Measurements from ENCODE around the gene USP47. TPM values are rescaled to one million over a fixed set of nuclear protein-coding genes. Genes with fewer than 3 reads are reported as not detected.
A peak's percentile ranks its signal among the peaks of the same experiment; 100 is the strongest.

The USP47 gene
- total and polyA plus RNA-seq, 2 of the 8 experiments (the other 6 are each of a cell fraction or from before 2014, with no cell fraction given) = 4.2 to 21.3 TPM

- no peaks in the 10 kb centered on the region for H3K79me2 ChIP-seq (ENCODE audit: control insufficient read depth in 1 of 2, insufficient read depth in 2 of 2, low read length in 2 of 2)
- H3K36me3 ChIP-seq (ENCODE audit: control insufficient read depth in 2 of 4, insufficient read depth in 4 of 4, low read length in 3 of 4) = no peaks in the 10 kb centered on the region
- TF ChIP-seq ASH2L (IDR thresholded peaks at IDR 0.05; ENCODE audit: low read length) = no peak
- no peak for TF ChIP-seq BACH1 (IDR thresholded peaks at IDR 0.05; ENCODE audit: low read length)
- TF ChIP-seq EZH2 (IDR thresholded peaks at IDR 0.05; ENCODE audit: low read depth, low read length, severe bottlenecking) = no peak
- TF ChIP-seq SIX5 (IDR thresholded peaks at IDR 0.05; ENCODE audit: low read depth, low read length) = no peak
- TF ChIP-seq ZNF274 (IDR thresholded peaks at IDR 0.05; ENCODE audit: borderline replicate concordance, extremely low read depth, low read length) = no peak
- no peak for TF ChIP-seq CHD2 (IDR thresholded peaks at IDR 0.05; ENCODE audit: low read length)
- H3K4me2 ChIP-seq (ENCODE audit: insufficient read depth in 1 of 2, low read depth in 2 of 2, low read length in 2 of 2) = no peak overlapping the region
- peaks cover 0 to 3% (median 2%) of the 10 kb centered on the region in 4 experiments; a peak in 2 of 7 replicates for H3K4me1 ChIP-seq (replicated peaks in 1 of 4; ENCODE audit: control insufficient read depth in 3 of 4, insufficient read depth in 4 of 4, low read length in 3 of 4)
- H3K56ac ChIP-seq (replicated peaks; ENCODE audit: insufficient read length, low read depth, low read length) = no peak overlapping the region
- no peak overlapping the region for H4K91ac ChIP-seq (replicated peaks; ENCODE audit: insufficient read length, low read length)
- H4K5ac ChIP-seq (ENCODE audit: insufficient read length, low read depth, low read length) = no peak overlapping the region
- H2BK15ac ChIP-seq (ENCODE audit: low read length) = no peak overlapping the region
- H3K23me2 ChIP-seq (ENCODE audit: low read depth, low read length) = no peaks in the 10 kb centered on the region
- no peak overlapping the region for H3K4ac ChIP-seq (replicated peaks; ENCODE audit: insufficient read length, low read depth, low read length)
- H3K9me3 ChIP-seq (ENCODE audit: insufficient read depth in 2 of 2, low read depth in 1 of 2, low read length in 1 of 2) = no peaks in the 10 kb centered on the region
- no peaks in the 10 kb centered on the region for H3K79me1 ChIP-seq (ENCODE audit: low read depth, low read length)
- WGBS, 2 experiments (ENCODE audit: extremely low coverage in 1 of 2, insufficient coverage in 1 of 2, insufficient read length in 1 of 2, insufficient replicate concordance in 2 of 2, low coverage in 1 of 2, low lambda C conversion rate in 2 of 2, missing lambda C conversion rate in 1 of 2) = 93% methylated on average over 4 of the region's 4 CpGs; no CpG with 5 or more reads in 1 of the 2 experiments
- no peak overlapping the region for H2BK5ac ChIP-seq (ENCODE audit: low read depth, low read length)
- no peak overlapping the region for H3K9ac ChIP-seq (replicated peaks in 1 of 4; ENCODE audit: extremely low read depth in 1 of 4, low read depth in 3 of 4, low read length in 3 of 4)
- no peak overlapping the region for H2AFZ ChIP-seq (ENCODE audit: low read length)
- no peak overlapping the region for H2BK20ac ChIP-seq (ENCODE audit: low read length)
- H3K23ac ChIP-seq (ENCODE audit: insufficient read length) = no peak overlapping the region
- H2AK5ac ChIP-seq (ENCODE audit: low read depth, low read length) = no peak overlapping the region
- H2BK12ac ChIP-seq (ENCODE audit: low read depth, low read length) = no peak overlapping the region
- CTCF ChIA-PET (ENCODE audit: partially characterized antibody) = interaction anchor here (0.6 to 2.6 kb wide), 4 partner anchors 9 to 627 kb away, joined by 3 to 10 read pairs (median 3); no protein-coding TSS in a partner anchor
- no peak overlapping the region for H3K4me3 ChIP-seq (ENCODE audit: extremely low read depth in 1 of 4, insufficient read depth in 2 of 4, low read depth in 3 of 4, low read length in 4 of 4)
- no peaks in the 10 kb centered on the region for H3K27me3 ChIP-seq (replicated peaks in 1 of 4; ENCODE audit: control insufficient read depth in 3 of 4, extremely low read depth in 1 of 4, insufficient read depth in 3 of 4, low read length in 3 of 4)
- FAIRE-seq (no peak), DNase-seq (ENCODE audit: low read depth in 1 of 2, low spot score in 2 of 2) (peak in 1 of 2 experiments; percentile 19)
- POLR2A ChIA-PET (ENCODE audit: partially characterized antibody) = no interaction called here
- no peak overlapping the region for H2BK120ac ChIP-seq (replicated peaks; ENCODE audit: low read depth, low read length)
- H3K14ac ChIP-seq (ENCODE audit: insufficient read length) = no peak overlapping the region
- H3K18ac ChIP-seq (ENCODE audit: extremely low read depth, low read length) = no peak overlapping the region
- no peak overlapping the region for H3K27ac ChIP-seq (ENCODE audit: low read depth, low read length)
- no peak overlapping the region for H4K8ac ChIP-seq (ENCODE audit: extremely low read depth, insufficient read depth, low read length)
- no peaks in the 10 kb centered on the region for H4K20me1 ChIP-seq (replicated peaks in 1 of 2; ENCODE audit: control insufficient read depth in 1 of 2, insufficient read depth in 2 of 2, low read length in 2 of 2)
These were observed 132.1 kb downstream of the USP47 start for GRCh38 chr11:11973866-11974265.
